Esophagus (tissue), 2 donors: Measurements from ENCODE around the gene TIGD4. TPM values are rescaled to one million over a fixed set of nuclear protein-coding genes. Genes with fewer than 3 reads are reported as not detected.

Experiments
- H3K27ac ChIP-seq, 2 donors: one replicate each; pipeline ENCODE4 v1.5.1; 2013; ENCODE audit warnings: low read depth in 2 of 2, mild to moderate bottlenecking in 2 of 2, inconsistent platforms in 1 of 2, low read length in 1 of 2, moderate library complexity in 1 of 2
- H3K27me3 ChIP-seq, 2 donors: one replicate each; pipeline ENCODE4 v1.6.1; 2013; ENCODE audit warnings: low read length in 2 of 2, control low read depth in 1 of 2, mild to moderate bottlenecking in 1 of 2; ENCODE audit not compliant: insufficient read depth in 2 of 2, control insufficient read depth in 1 of 2
- H3K36me3 ChIP-seq, 2 donors: one replicate each; pipeline ENCODE4 v1.6.1; 2013; ENCODE audit warnings: low read length in 1 of 2; ENCODE audit not compliant: control insufficient read depth in 2 of 2, insufficient read depth in 2 of 2
- H3K4me1 ChIP-seq, 2 donors: one replicate each; pipeline ENCODE4 v1.6.1; 2013; ENCODE audit warnings: low read length in 1 of 2; ENCODE audit not compliant: control insufficient read depth in 2 of 2, insufficient read depth in 2 of 2
- H3K4me3 ChIP-seq, 2 donors: one replicate each; pipeline ENCODE4 v1.5.1; 2013; ENCODE audit warnings: low read length in 2 of 2, mild to moderate bottlenecking in 2 of 2, low read depth in 1 of 2, moderate library complexity in 1 of 2
- H3K9me3 ChIP-seq, 2 donors: one replicate each; pipeline ENCODE4 v1.6.1; 2013; ENCODE audit warnings: mild to moderate bottlenecking in 2 of 2, low read depth in 1 of 2, low read length in 1 of 2, moderate library complexity in 1 of 2; ENCODE audit not compliant: control insufficient read depth in 2 of 2, insufficient read depth in 1 of 2
- WGBS, 2 donors: extraction: QIAGEN DNeasy Blood & Tissue Kit; methylation state at CpG; one replicate each; pipeline ENCODE4 v1.1.7; 2013; 5-methylcytosine and 5-hydroxymethylcytosine counted together
- polyA plus RNA-seq, 2 donors: library from polyadenylated mRNA; stranded (reverse); fragments of 200-250 nt; gene quantifications; one replicate each; pipeline ENCODE4 v1.2.3, GENCODE V29; 2013
- donor health status: healthy with polysubstance abuse.
- donor health status: Bipolar disorder and iron deficiency.

The TIGD4 gene
- polyA plus RNA-seq, 2 donors = 0.04 to 0.05 TPM

DNA sequence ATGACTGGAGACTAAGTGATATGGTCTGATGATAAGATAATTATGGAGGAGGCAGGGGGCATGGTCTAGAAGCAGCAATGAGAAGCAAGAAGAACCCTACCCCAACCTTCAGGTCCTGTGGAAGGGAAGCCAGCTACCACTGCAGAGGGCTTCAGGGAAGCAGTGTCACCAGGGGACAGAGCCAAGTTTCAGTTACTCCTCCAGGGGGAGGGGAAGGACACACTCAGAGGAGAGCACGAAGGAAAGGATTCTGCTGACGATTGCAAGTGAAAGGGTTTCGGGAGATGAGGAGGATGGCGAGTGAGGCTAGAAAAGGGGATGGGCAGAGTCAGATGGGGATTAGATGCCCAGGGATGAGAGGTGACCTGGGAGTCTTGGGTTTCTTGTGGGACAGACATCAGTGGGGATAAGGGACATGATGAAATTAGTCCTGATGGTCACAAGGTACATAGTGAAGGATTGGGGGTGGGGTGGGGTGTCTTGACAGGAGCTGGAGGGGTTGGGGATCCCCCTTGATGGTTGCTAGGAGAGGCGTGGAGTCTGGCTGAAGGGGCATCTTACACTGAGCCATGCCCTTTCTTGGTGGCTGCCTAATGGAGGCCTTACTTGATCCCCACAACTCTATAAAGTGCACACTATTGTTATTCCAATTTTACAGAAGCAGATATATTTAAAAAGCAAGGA is 45.4 kb downstream of the TIGD4 start:
- 83 to 89% methylated on average over 5 of the region's 5 CpGs for WGBS, 2 donors
- Histone ChIP-seq H3K36me3 (no peaks in the 10 kb centered on the region), H3K9me3 (no peaks in the 10 kb centered on the region), H3K4me3 (no peak overlapping the region), H3K4me1 (no peaks in the 10 kb centered on the region), H3K27me3 (no peaks in the 10 kb centered on the region), H3K27ac (no peak overlapping the region)

DNA sequence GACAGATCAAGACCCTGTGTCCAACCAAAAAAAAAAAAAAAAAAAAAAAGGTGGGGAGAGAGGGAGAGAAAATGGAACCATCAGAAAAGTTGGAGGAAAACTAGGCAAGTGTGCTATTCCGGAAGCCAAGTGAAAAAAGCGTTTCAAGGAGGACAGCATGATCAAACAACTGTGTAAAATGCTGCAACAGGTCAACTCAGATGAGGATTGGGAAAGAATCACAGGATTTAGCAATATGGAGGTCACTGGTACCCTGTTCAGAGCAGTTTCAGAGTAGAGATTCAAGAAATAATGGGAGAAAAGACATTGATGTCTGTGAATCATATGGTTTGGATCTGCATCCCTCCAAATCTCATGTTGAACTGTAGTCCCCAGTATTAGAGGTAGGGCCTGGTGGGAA is 47.5 kb downstream of the TIGD4 start:
- no peaks in the 10 kb centered on the region for H3K9me3 ChIP-seq
- no peaks in the 10 kb centered on the region for H3K4me1 ChIP-seq
- 94 to 95% methylated on average over 2 of the region's 2 CpGs for WGBS, 2 donors
- no peak overlapping the region for H3K27ac ChIP-seq
- H3K36me3 ChIP-seq = no peaks in the 10 kb centered on the region
- H3K27me3 ChIP-seq = no peaks in the 10 kb centered on the region
- H3K4me3 ChIP-seq = no peak overlapping the region

DNA sequence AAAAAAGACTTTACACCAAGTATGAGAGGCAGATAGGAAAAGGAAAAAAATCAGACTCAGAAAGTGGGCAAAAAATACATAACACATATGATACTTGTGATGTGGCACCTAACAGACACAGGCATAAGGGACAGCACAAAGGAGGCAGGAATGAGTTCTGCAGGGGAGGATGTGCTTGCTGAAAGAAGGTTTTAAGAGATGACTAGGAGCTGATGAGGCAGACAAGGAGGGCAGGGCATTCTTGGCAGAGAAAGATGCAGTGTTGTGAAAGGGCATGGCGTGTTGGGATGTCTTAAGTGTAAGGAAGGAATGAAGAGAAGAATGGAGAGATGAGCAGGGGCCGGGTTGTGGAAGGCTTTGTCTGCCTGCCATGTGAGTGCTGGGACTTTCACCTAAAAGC is 50.1 kb downstream of the TIGD4 start:
- Histone ChIP-seq H3K27me3 (no peaks in the 10 kb centered on the region), H3K4me1 (no peaks in the 10 kb centered on the region), H3K9me3 (no peaks in the 10 kb centered on the region), H3K27ac (peak overlapping the region in 1 of 2 donors; percentile 75), H3K4me3 (no peak overlapping the region), H3K36me3 (no peaks in the 10 kb centered on the region)
- WGBS, 2 donors = 22% methylated on average over 2 of the region's 2 CpGs

DNA sequence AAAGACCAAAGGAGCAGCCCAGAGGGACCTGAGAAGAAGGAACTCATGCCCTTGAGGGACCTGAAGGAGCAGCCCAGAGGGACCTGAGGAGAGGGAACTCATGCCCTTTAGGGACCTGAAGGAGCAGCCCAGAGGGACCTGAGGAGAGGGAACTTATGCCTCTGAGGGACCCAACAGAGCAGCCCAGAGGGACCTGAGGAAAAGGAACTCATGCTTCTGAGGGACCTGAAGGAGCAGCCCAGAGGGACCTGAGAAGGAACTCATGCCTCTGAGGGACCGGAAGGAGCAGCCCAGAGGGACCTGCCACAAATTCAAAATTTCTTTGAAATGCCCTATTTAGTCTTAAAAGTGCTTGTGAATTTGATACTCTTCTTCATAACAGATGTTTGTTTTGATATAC is 51.2 kb downstream of the TIGD4 start:
- no peak overlapping the region for H3K27ac ChIP-seq
- no peak overlapping the region for H3K4me3 ChIP-seq
- no peaks in the 10 kb centered on the region for H3K36me3 ChIP-seq
- no peaks in the 10 kb centered on the region for H3K4me1 ChIP-seq
- no peaks in the 10 kb centered on the region for H3K27me3 ChIP-seq
- 92 to 100% methylated on average over 1 of the region's 1 CpG for WGBS, 2 donors
- no peaks in the 10 kb centered on the region for H3K9me3 ChIP-seq

DNA sequence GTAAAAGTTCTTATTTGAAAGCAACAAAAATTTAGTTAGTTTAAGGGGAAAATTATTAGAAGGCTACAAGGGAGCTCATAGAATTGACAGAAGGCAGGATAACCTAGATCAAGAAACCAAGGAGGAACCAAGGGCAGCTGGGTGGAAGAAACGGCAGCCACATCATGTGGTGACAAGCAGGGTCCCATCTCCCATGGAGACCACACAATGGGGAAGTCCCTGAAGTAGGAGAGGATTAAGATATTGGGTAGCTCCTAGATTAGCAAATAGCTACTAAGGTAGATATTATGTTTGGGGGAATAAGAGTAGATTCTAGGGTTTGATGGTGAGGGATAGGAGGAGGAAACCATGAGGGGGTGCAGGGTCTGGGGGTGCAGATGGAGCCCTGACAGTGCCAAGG is 51.7 kb downstream of the TIGD4 start:
- no peaks in the 10 kb centered on the region for H3K4me1 ChIP-seq
- H3K27me3 ChIP-seq = no peaks in the 10 kb centered on the region
- WGBS, 2 donors = 47 to 54% methylated on average over 1 of the region's 1 CpG
- H3K9me3 ChIP-seq = no peaks in the 10 kb centered on the region
- no peak overlapping the region for H3K27ac ChIP-seq
- no peak overlapping the region for H3K4me3 ChIP-seq
- no peaks in the 10 kb centered on the region for H3K36me3 ChIP-seq

DNA sequence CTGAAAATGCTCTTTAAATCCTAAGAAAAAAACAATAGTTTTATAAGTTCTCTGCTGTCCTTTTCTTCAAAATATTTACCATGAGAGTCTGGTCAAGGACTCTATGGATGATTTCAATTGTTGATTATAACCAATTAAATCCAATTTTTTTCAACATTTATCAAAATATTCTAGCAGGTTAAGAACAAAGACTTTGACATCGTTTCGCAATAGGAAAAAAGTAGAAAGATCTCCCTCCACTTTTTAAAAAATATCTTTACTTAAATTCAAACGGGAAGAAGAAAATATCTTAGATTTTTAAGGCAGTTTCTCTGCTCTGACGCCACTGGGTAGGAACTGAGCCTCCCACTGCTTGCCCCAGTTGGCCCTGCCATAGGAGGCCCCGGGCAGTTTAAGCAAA is 55.0 kb downstream of the TIGD4 start:
- H3K36me3 ChIP-seq = no peaks in the 10 kb centered on the region
- WGBS, 2 donors = 73 to 74% methylated on average over 5 of the region's 5 CpGs
- no peaks in the 10 kb centered on the region for H3K27me3 ChIP-seq

DNA sequence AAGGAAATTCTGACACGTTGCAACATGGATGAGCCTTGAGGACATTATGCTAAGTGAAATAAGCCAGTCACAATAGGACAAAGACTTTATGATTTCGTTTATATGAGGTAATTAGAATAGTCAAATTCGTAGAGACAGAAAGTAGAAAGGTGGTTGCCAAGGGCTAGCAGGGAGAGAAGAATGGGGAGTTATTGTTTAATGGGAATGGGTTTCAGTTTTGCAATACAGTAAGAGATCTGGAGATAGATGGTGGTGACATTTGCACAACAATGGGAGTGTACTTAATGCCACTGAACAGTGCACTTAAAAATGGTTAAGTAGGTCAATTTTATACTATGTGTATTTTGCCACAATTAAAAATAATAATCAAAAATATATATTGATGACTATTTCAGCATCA is 56.3 kb downstream of the TIGD4 start:
- H3K36me3 ChIP-seq = no peaks in the 10 kb centered on the region
- H3K27me3 ChIP-seq = no peaks in the 10 kb centered on the region
- H3K4me3 ChIP-seq = no peak overlapping the region
- 57 to 62% methylated on average over 3 of the region's 3 CpGs for WGBS, 2 donors
- no peaks in the 10 kb centered on the region for H3K4me1 ChIP-seq
- no peak overlapping the region for H3K27ac ChIP-seq
- no peaks in the 10 kb centered on the region for H3K9me3 ChIP-seq

More for the DNA sequence above, 55.0 kb downstream of the TIGD4 start:
- Histone ChIP-seq H3K4me1 (no peaks in the 10 kb centered on the region), H3K27ac (no peak overlapping the region), H3K9me3 (no peaks in the 10 kb centered on the region), H3K4me3 (no peak overlapping the region)

DNA sequence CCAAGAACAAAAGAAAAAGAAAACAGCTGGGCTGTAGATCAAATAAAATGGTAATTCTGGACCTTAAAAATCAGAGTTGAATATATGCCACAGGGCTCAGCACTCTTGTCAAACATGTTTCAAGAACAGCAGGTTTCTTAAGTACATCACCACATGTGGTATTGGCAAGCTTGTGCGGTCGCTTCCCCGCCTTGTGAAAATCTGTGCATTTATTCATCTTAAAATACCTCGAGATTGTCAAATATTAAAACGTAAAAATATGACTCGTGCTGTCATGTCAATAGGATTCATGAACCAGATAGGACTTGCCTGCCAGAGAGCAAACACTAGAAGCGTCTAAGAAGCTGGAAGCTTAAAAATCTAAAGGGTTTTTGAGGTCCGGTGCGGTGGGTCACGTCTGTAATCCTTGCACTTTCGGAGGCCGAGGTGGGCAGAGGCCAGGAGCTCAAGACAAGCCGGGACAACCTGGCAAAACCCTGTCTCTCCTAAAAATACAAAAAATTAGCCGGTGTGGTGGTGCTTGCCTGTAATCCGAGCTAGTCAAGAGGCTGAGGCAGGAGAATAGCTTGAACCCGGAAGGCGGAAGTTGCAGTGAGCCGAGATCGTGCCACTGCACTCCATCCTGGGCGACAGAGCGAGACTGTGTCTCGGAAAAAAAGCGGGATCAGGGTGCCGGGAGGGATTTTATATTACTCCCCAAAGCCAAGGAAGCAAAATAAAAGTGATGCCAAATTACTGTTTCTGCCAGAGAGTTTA is 59.6 kb downstream of the TIGD4 start:
- H3K9me3 ChIP-seq = peaks cover 0 to under 1% of the 10 kb centered on the region in 2 donors
- no peak overlapping the region for H3K4me3 ChIP-seq
- H3K4me1 ChIP-seq = peaks cover 0 to under 1% of the 10 kb centered on the region in 2 donors
- WGBS, 2 donors = 48 to 57% methylated on average over 24 of the region's 24 CpGs
- no peaks in the 10 kb centered on the region for H3K36me3 ChIP-seq
- peak overlapping the region; percentile 90 for H3K27ac ChIP-seq
- no peaks in the 10 kb centered on the region for H3K27me3 ChIP-seq
